HepG2 (cell line): ENCODE results near the gene PITPNM2. TPM values are rescaled to one million over a fixed set of nuclear protein-coding genes. Genes with fewer than 3 reads are reported as not detected.
A peak's percentile ranks its signal among the peaks of the same experiment; 100 is the strongest.

Source experiments
- FIP1L1 ChIP-seq: fragments of 200-400 bp; formaldehyde crosslinking; IDR thresholded peaks from 2 replicates; pipeline ENCODE4 v1.6.1; 2018; ENCODE audit warnings: low read depth, mild to moderate bottlenecking, low read length, moderate library complexity, borderline replicate concordance; ENCODE audit not compliant: insufficient read depth
- GLI4 ChIP-seq: sonication (generic); formaldehyde crosslinking; IDR thresholded peaks from 2 replicates; pipeline ENCODE4 v1.5.1; 2020; ENCODE audit warnings: missing genetic modification reagents, mild to moderate bottlenecking, moderate library complexity, borderline replicate concordance
- KMT2A ChIP-seq: sonication (generic); formaldehyde crosslinking; IDR thresholded peaks from 2 replicates; pipeline ENCODE4 v1.4.0; 2020; ENCODE audit warnings: missing genetic modification reagents
- TCF7 ChIP-seq: sonication (generic); IDR thresholded peaks from 2 replicates; pipeline ENCODE4 v1.6.1; 2016; ENCODE audit warnings: antibody characterized with exemption, low read depth
- ZBTB7B ChIP-seq: sonication (generic); formaldehyde crosslinking; IDR thresholded peaks from 2 replicates; pipeline ENCODE4 v1.4.0; 2020; ENCODE audit warnings: missing genetic modification reagents
- ZNF143 ChIP-seq: sonication (generic); formaldehyde crosslinking; IDR thresholded peaks from 2 replicates; pipeline ENCODE4 v1.4.0; 2020; ENCODE audit warnings: missing genetic modification reagents
- ZNF20 ChIP-seq: sonication (generic); formaldehyde crosslinking; IDR thresholded peaks from 2 replicates; pipeline ENCODE4 v1.4.0; 2020; ENCODE audit warnings: mild to moderate bottlenecking, moderate library complexity, missing genetic modification reagents
- ZNF672 ChIP-seq: sonication (generic); formaldehyde crosslinking; IDR thresholded peaks from 2 replicates; pipeline ENCODE4 v1.8.1; 2022; ENCODE audit warnings: missing genetic modification reagents
- ZNF780A ChIP-seq: sonication (generic); formaldehyde crosslinking; IDR thresholded peaks from 2 replicates; pipeline ENCODE4 v1.8.0; 2022; ENCODE audit warnings: mild to moderate bottlenecking, missing genetic modification reagents, moderate library complexity
- ZNF891 ChIP-seq: sonication (generic); formaldehyde crosslinking; IDR thresholded peaks from 2 replicates; pipeline ENCODE4 v1.5.0; 2020; ENCODE audit warnings: mild to moderate bottlenecking, missing genetic modification reagents
- polyA plus RNA-seq, 8 experiments: library from polyadenylated mRNA; depleted of rRNA in 3 of 8; stranded (reverse) in 7 of 8; unstranded in 1 of 8; fragments of >200 nt; fragmentation: Illumina TruSeq in 4 of 8; extraction: Trizol in 4 of 8; gene quantifications; 2 replicates each; pipeline versions ENCODE4 v1.2.1 to v1.2.3, GENCODE V29; 2011 to 2016; ENCODE audit warnings: low read depth in 4 of 8, missing spikeins in 1 of 8, mixed read lengths in 1 of 8; ENCODE audit not compliant: insufficient read depth in 1 of 8
- total RNA-seq, 5 experiments: library from RNA; depleted of rRNA; stranded (reverse); fragments of >200 nt; fragmentation: Illumina TruSeq; extraction: Trizol; gene quantifications; 2 replicates each; pipeline ENCODE4 v1.2.3, GENCODE V29; 2016; ENCODE audit warnings: low read depth in 1 of 5
- TF ChIP-seq, protein P1 (sequence below): IDR thresholded peaks from 2 replicates; pipeline ENCODE4 v1.6.1; 2016
- TF ChIP-seq, protein P2 (sequence below): IDR thresholded peaks from 2 replicates; pipeline ENCODE4 v1.6.1; 2012; ENCODE audit warnings: low read length, improper control_type of control experiment
- TF ChIP-seq, protein P3 (sequence below): sonication (generic); formaldehyde crosslinking; IDR thresholded peaks from 2 replicates; pipeline ENCODE4 v1.4.0; 2020; ENCODE audit warnings: missing genetic modification reagents
- TF ChIP-seq, protein P4 (sequence below): IDR thresholded peaks from 2 replicates; pipeline ENCODE4 v1.6.1; 2016; ENCODE audit warnings: missing compliant biosample characterization, missing genetic modification reagents, borderline replicate concordance
- TF ChIP-seq, protein P5 (sequence below): sonication (generic); formaldehyde crosslinking; IDR thresholded peaks from 2 replicates; pipeline ENCODE4 v1.4.0; 2020; ENCODE audit warnings: mild to moderate bottlenecking, missing genetic modification reagents
- TF ChIP-seq, protein P6 (sequence below): sonication (generic); formaldehyde crosslinking; IDR thresholded peaks from 2 replicates; pipeline ENCODE4 v1.5.0; 2020; ENCODE audit warnings: missing genetic modification reagents
- TF ChIP-seq, protein P7 (sequence below): sonication (generic); formaldehyde crosslinking; IDR thresholded peaks from 2 replicates; pipeline ENCODE4 v1.8.0; 2022; ENCODE audit warnings: missing genetic modification reagents, mild to moderate bottlenecking, inconsistent platforms, borderline replicate concordance

Gene PITPNM2
- total and polyA plus RNA-seq, 2 of the 13 experiments (the other 11 are each of a cell fraction or from before 2014, with no cell fraction given), result 4.2 to 5.3 TPM

DNA sequence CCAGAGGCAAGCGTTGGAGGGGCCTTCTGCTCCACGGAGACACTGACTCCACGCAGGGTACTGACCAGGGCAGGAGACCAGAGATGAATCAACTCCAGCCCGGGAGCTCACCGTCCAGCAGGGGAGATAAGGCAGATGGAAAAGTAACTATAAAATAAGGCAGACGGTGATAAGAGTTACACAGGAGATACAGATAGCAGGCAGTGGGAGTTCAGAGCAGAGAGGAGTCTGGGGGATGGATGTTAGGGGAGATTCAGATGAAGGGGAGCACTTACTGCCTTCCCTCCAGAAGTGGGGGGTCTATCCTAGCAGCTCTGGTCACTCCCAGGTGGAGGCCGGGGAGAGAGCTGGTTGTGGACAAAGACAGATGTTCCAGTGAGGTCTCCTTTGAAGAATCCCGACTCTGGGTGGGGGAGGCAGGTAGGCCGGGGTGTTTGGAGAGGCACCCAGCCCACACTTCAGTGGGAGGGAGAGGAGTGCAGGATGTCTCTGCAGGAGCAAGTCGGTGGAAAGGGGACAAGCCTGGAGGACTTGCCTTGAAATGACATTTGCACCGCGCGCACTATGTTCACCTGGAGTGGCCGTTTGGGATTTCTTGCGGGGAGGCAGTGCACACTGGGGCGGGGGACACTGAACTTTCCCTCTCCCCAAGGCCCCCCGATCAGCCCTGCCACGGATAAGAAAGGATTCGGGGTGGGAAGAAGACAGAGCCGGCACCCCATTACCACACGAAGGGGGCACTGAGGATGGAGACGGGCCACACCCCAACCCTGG is 1.2 kb downstream of the PITPNM2 start (continued):
- TF ChIP-seq, protein P1, sequence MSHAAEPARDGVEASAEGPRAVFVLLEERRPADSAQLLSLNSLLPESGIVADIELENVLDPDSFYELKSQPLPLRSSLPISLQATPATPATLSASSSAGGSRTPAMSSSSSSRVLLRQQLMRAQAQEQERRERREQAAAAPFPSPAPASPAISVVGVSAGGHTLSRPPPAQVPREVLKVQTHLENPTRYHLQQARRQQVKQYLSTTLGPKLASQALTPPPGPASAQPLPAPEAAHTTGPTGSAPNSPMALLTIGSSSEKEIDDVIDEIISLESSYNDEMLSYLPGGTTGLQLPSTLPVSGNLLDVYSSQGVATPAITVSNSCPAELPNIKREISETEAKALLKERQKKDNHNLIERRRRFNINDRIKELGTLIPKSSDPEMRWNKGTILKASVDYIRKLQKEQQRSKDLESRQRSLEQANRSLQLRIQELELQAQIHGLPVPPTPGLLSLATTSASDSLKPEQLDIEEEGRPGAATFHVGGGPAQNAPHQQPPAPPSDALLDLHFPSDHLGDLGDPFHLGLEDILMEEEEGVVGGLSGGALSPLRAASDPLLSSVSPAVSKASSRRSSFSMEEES, result no peak
- TF ChIP-seq, protein P2, sequence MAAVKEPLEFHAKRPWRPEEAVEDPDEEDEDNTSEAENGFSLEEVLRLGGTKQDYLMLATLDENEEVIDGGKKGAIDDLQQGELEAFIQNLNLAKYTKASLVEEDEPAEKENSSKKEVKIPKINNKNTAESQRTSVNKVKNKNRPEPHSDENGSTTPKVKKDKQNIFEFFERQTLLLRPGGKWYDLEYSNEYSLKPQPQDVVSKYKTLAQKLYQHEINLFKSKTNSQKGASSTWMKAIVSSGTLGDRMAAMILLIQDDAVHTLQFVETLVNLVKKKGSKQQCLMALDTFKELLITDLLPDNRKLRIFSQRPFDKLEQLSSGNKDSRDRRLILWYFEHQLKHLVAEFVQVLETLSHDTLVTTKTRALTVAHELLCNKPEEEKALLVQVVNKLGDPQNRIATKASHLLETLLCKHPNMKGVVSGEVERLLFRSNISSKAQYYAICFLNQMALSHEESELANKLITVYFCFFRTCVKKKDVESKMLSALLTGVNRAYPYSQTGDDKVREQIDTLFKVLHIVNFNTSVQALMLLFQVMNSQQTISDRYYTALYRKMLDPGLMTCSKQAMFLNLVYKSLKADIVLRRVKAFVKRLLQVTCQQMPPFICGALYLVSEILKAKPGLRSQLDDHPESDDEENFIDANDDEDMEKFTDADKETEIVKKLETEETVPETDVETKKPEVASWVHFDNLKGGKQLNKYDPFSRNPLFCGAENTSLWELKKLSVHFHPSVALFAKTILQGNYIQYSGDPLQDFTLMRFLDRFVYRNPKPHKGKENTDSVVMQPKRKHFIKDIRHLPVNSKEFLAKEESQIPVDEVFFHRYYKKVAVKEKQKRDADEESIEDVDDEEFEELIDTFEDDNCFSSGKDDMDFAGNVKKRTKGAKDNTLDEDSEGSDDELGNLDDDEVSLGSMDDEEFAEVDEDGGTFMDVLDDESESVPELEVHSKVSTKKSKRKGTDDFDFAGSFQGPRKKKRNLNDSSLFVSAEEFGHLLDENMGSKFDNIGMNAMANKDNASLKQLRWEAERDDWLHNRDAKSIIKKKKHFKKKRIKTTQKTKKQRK, result no peak
- TF ChIP-seq FIP1L1 (no peak), ZNF891 (0 out of 2 replicates have a peak, but pooled peaks have one; percentile 38), TCF7 (peak; percentile 63; the same call in 1 of the 2 replicates), KMT2A (CRISPR knock-in tag) (peak; percentile 13; the same call in 1 of the 2 replicates), ZNF143 (CRISPR knock-in tag) (no peak), ZBTB7B (CRISPR knock-in tag) (peak; percentile 24), ZNF780A (CRISPR knock-in tag) (no peak), ZNF20 (CRISPR knock-in tag) (no peak), GLI4 (CRISPR knock-in tag) (0 out of 2 replicates have a peak, but pooled peaks have one; percentile 40), ZNF672 (no peak)
- TF ChIP-seq, protein P3, sequence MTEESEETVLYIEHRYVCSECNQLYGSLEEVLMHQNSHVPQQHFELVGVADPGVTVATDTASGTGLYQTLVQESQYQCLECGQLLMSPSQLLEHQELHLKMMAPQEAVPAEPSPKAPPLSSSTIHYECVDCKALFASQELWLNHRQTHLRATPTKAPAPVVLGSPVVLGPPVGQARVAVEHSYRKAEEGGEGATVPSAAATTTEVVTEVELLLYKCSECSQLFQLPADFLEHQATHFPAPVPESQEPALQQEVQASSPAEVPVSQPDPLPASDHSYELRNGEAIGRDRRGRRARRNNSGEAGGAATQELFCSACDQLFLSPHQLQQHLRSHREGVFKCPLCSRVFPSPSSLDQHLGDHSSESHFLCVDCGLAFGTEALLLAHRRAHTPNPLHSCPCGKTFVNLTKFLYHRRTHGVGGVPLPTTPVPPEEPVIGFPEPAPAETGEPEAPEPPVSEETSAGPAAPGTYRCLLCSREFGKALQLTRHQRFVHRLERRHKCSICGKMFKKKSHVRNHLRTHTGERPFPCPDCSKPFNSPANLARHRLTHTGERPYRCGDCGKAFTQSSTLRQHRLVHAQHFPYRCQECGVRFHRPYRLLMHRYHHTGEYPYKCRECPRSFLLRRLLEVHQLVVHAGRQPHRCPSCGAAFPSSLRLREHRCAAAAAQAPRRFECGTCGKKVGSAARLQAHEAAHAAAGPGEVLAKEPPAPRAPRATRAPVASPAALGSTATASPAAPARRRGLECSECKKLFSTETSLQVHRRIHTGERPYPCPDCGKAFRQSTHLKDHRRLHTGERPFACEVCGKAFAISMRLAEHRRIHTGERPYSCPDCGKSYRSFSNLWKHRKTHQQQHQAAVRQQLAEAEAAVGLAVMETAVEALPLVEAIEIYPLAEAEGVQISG (CRISPR knock-in tag), result 0 out of 2 replicates have a peak, but pooled peaks have one; percentile 5
- TF ChIP-seq, protein P4, sequence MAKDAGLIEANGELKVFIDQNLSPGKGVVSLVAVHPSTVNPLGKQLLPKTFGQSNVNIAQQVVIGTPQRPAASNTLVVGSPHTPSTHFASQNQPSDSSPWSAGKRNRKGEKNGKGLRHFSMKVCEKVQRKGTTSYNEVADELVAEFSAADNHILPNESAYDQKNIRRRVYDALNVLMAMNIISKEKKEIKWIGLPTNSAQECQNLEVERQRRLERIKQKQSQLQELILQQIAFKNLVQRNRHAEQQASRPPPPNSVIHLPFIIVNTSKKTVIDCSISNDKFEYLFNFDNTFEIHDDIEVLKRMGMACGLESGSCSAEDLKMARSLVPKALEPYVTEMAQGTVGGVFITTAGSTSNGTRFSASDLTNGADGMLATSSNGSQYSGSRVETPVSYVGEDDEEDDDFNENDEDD (CRISPR knock-in tag), result no peak
- TF ChIP-seq, protein P5, sequence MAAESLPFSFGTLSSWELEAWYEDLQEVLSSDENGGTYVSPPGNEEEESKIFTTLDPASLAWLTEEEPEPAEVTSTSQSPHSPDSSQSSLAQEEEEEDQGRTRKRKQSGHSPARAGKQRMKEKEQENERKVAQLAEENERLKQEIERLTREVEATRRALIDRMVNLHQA (CRISPR knock-in tag), result no peak
- TF ChIP-seq, protein P6, sequence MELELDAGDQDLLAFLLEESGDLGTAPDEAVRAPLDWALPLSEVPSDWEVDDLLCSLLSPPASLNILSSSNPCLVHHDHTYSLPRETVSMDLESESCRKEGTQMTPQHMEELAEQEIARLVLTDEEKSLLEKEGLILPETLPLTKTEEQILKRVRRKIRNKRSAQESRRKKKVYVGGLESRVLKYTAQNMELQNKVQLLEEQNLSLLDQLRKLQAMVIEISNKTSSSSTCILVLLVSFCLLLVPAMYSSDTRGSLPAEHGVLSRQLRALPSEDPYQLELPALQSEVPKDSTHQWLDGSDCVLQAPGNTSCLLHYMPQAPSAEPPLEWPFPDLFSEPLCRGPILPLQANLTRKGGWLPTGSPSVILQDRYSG (CRISPR knock-in tag), result no peak
- TF ChIP-seq, protein P7, sequence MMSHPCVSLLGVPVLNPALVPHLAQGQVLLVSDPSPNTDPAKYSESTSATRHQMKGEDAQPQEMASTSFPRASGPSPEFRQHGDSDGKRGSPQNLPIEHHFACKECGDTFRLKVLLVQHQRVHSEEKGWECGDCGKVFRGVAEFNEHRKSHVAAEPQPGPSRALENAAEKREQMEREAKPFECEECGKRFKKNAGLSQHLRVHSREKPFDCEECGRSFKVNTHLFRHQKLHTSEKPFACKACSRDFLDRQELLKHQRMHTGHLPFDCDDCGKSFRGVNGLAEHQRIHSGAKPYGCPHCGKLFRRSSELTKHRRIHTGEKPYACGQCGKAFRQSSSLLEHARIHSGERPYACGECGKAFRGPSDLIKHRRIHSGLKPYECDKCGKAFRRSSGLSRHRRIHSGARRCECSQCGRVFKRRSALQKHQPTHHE (CRISPR knock-in tag), result no peak
